K562 (cell line): ENCODE results near the gene DBNDD1.

Experiments used
- ARHGAP35 ChIP-seq: fragments of 450-650 bp; IDR thresholded peaks from 2 replicates; pipeline ENCODE4 v1.6.1; 2018; ENCODE audit not compliant: partially characterized antibody
- EZH2 ChIP-seq: IDR thresholded peaks from 2 replicates; pipeline ENCODE4 v1.6.1; 2012; ENCODE audit warnings: low read depth, mild to moderate bottlenecking, inconsistent platforms, low read length, borderline replicate concordance

DNA sequence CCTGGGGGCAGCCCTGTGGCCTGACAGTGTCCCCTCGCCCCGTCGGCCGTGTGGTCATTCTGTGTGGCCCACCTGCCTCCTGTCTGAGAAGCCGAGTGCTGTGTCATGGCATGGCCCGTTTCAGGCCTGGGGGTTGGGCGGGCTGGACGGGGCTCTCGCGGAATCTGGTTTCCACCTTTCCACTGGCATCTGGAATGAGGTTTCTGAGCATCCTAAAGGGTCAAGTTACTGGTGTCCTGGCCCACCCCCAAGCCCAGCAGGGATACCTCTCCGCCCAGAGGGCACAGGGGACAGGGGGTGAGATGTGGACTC lies 7.8 kb downstream of the DBNDD1 start:
- TF ChIP-seq EZH2, result no peak
- TF ChIP-seq ARHGAP35, result no peak
